GM18867 (cell line): ENCODE data around the gene CNBD2.
A peak's percentile ranks its signal among the peaks of the same experiment; 100 is the strongest.
"Not testable (repeated sequence)": the region's sequence is repeated elsewhere in the genome, so short reads cannot be mapped to it uniquely, and the experiment has no call there.

Source experiments
- ATAC-seq: cut with Tn5 transposase; IDR thresholded peaks from one replicate; pipeline ENCODE4 v1.9.1; 2021; ENCODE audit warnings: mild to moderate bottlenecking, moderate library complexity; ENCODE audit not compliant: unreplicated experiment

CNBD2 gene

DNA sequence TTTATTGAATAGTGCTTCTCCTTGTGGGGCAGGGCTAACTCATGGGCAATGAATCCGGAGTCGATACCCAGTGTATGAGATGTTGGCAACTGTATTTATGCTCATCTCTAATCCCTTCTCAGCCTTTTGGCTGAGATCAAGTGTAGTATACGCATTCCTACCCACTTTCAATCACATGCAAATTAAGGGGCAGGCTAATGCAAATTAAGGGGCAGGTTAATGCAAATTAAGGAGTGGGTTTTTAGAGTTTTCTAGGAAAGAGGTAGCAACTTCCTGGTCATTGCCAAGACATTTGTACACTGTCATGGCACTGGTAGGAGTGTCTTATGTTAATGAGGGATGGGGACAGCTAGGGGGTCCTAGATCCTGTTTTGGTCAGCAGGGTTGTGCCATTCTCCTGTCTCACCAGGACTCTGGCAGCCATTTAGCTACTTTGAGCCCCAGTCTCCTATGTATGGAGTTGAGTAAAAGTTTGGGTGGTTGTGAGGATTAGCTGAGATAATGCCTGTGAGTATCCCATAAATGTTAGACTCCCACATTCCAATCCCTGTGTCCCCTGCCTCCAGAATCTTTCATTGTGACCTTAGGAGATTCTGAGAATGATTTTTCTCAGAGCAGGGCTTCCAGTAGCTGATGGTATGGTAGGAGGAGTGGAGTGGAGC is at the start of gene CNBD2:
Gene CNBD2, plus strand, starts transcription at position 612 of the 662 bp plus-strand sequence. CDS start 173 bp downstream, outside the sequence.
- no peak for ATAC-seq

DNA sequence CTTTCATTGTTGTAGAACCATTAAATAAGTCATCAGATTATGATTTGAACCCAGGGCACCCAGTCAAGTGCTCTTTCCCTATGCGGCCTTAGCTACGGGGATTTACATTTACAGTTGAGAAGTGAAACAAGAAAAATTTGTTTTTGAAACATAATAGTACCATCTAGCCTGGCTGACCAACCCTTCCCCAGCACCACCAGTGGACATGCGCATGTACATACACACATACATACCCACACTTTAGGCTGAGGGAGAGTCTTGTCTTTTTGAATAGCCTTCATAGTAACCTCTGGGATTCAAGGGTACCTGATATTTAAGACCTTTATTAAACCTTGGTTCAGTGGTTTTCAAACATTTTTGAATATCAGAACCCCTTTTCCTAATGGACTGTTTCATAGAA is 47.9 kb upstream of the CNBD2 start:
- no peak for ATAC-seq

- ATAC-seq: no peak
Observed at GRCh38 chr20:35929301-35929700, 39.1 kb upstream of the CNBD2 start.

DNA sequence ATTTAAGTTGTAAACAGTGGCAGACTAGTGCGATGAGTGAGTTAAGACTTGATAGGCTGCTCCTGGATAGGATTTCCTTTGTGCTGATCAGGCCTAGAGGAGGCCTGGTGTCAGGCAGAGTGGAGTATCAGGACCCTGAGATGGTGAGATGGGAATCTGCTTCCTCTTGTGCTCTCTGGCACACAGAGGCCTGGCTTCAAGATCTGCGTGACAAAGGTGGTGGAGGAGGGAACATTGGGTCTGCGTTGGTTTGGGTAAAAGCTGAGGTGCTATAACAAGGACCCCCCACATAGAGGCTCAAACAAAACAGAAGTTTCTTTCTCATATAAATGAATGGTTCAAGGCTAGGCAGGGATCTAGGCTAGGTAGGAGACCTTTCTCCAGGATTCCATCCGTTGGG is 34.3 kb upstream of the CNBD2 start:
- ATAC-seq: no peak

DNA sequence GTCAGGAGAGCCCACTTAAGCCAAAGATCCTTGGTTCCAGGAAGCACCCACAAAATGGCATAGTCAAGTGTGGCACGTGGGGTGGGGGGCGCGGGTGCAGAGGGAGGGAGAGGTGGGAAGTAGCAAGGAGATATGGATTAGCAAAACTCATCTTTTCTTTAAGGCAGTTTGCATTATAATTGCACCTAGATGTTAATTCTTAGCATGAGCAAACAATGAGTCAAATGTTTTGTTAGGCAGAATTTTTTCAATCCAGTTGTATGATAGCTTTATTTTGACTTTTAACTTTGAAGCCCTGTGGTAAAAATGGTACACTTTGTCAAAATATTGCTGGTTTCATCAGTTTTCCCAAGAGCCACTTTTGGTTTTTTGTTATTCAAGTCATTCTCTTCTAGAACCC is 29.1 kb upstream of the CNBD2 start:
- ATAC-seq: no peak

DNA sequence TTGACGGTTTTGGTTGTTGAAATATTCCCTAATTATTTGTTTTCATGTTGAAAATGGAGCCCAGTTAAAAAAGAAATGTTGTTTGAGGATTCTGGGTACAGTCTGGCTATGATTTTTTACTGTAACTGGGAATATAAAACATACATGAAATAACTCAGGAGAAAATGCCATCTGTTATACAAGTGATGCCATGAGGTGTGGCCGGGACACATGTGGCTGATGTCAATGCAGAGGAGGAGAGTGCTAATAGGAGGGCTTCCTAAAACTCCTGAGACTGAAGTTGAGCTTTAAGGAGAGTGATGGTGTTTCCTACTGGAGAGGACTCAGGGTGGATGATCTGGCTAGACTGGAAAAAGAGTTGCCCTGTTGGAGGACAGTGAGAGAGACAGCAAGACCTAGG is 26.8 kb upstream of the CNBD2 start:
- ATAC-seq: no peak

GRCh38 chr20:35942243-35942642 is 26.1 kb upstream of the CNBD2 start:
- no peak for ATAC-seq

- no peak for ATAC-seq
Observed at GRCh38 chr20:35947489-35947888, 20.9 kb upstream of the CNBD2 start.

- no peak for ATAC-seq
Observed at GRCh38 chr20:35947907-35948306, 20.5 kb upstream of the CNBD2 start.

GRCh38 chr20:35950093-35950492 is 18.3 kb upstream of the CNBD2 start:
- no peak for ATAC-seq

- ATAC-seq: not testable (repeated sequence)
Observed at GRCh38 chr20:35952080-35952479, 16.3 kb upstream of the CNBD2 start.

DNA sequence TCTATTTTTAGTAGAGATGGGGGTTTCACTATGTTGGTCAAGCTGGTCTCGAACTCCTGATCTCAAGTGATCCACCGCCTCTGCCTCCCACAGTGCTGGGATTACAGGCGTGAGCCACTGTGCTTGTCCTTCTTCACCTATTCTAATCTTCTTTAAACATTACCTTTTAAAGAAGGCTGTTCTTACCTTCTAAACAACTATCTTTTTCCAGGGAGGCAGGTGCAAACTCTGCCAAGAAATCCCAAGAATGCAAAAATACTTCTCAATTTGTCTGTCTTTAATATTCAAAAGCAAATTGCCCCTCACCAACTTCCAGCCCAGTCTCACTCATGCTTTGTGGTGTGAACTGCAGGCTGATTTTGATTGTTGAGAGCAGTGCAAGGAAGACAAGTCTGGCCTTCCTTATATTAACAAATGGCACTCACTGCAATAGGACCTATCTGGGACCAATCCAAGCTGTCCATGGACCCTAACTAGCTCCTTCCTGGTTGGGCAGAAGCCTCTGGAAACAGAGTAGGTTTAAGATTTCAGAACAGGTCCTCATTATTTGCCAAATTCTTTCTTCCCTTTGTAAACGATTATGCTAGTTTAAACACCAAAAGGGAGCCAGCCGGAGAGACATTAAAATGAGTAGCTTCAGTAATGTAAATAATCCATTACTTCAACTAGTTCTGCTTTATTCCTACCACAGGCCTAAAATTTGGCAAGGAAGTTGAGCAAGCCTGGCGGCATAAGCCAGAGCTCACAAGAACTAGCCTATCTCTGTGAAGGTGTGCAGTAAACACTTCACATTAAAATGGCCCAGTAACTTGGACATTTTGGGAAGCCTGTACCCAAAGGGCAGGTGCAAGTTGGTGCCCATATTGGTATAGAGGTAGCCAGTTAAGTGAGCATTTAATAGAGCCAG is 15.7 kb upstream of the CNBD2 start:
- ATAC-seq: no peak

- ATAC-seq: peak; percentile 19
Observed at GRCh38 chr20:35953387-35954199, 14.8 kb upstream of the CNBD2 start.

GRCh38 chr20:35954200-35954906 is 14.0 kb upstream of the CNBD2 start, which contains the start of gene SCAND1:
SCAND1 (minus strand) TSS chr20:35954502; CDS start chr20:35954284, 218 bp downstream.
- peak; percentile 86 for ATAC-seq

GRCh38 chr20:35954907-35955251 is 13.5 kb upstream of the CNBD2 start:
- no peak for ATAC-seq

- ATAC-seq: no peak
Observed at GRCh38 chr20:35956616-35957015, 11.8 kb upstream of the CNBD2 start.

DNA sequence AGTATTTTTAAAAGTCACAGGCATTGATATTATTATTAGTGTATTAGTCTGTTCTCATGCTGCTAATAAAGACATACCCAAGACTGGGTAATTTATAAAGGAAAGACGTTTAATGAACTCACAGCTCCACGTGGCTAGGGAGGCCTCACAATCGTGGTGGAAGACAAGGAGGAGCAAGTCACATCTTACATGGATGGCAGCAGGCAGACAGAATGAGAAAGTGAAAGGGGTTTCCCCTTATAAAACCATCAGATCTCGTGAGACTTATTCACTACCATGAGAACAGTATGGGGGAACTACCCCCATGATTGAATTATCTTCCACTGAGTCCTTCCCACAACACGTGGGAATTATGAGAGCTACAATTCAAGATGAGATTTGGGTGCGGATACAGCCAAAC is 9.1 kb upstream of the CNBD2 start:
- not testable (repeated sequence) for ATAC-seq

DNA sequence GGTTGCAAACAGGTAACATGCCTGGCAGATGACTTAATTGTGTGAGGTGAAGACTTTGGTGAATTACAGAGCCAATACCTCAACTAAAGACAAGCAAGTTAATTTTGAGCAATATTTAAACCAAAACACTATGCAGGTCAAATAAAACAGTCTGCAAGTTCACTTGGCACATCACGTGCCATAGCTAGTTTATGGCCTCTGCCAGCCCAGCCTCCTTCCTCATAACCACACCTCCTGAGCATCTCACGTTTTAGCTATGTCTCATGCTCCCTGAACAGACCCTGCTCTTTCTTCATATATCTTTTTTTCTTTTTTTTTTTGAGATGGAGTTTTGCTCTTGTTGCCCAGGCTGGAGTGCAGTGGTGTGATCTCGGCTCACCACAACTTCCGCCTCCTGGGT is 4.5 kb upstream of the CNBD2 start:
- no peak for ATAC-seq

DNA sequence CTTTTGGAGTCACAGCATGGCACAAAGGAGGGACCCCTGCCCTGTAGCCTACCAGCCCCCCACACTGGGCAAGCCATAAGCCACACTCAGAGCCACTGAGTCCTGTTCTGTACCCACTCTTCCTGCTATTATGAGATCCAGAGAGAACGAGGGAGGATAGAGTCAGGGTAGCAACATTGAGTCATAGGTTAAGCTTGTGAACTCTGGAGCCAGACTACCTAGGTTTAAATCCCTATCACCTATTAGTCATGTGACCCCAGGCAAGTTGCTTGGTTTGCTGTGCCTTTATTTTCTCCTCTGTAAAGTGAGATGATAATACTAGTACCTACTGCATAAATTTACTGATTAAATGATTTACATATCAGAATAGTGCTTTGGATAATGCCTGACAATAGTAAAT is 540 bp downstream of the CNBD2 start:
- no peak for ATAC-seq

- ATAC-seq: no peak
Observed at GRCh38 chr20:35971981-35972380, 3.6 kb downstream of the CNBD2 start.

GRCh38 chr20:35972462-35972861 is 4.1 kb downstream of the CNBD2 start:
- ATAC-seq: no peak
